HepG2 (cell line): ENCODE data around the gene TIMELESS. TPM values are rescaled to one million over a fixed set of nuclear protein-coding genes. Genes with fewer than 3 reads are reported as not detected.
"Not testable (repeated sequence)": the region's sequence is repeated elsewhere in the genome, so short reads cannot be mapped to it uniquely, and the experiment has no call there.

ENCODE experiments used
- ATAC-seq: fragments of 200-7000 bp; cut with Tn5 transposase; 3 replicates; pipeline ENCODE4 v1.9.1; 2020; ENCODE audit warnings: mild to moderate bottlenecking, moderate library complexity
- BruUV-seq: library from RNA; stranded (reverse); fragments of 400-500 nt; replicated peaks from 2 replicates; lab custom pipeline; 2021; lab: Mats Ljungman, UMichigan
- CTCF ChIA-PET: fragments of 300-600 bp; formaldehyde crosslinking; extraction: SDS; loops from one replicate; lab custom pipeline; 2021; ENCODE audit warnings: low total read pairs, inconsistent platforms, low intra/inter-chr PET ratio; lab: Yijun Ruan, JAX
- POLR2A ChIA-PET: fragments of 350-600 bp; sonication (Branson Sonifier 250); formaldehyde crosslinking; loops from one replicate; lab custom pipeline; 2020; ENCODE audit warnings: antibody characterized with exemption, inconsistent platforms; lab: Yijun Ruan, JAX
- DNase-seq: peaks from one replicate; pipeline ENCODE4 v3.0.0-alpha.2; 2015; ENCODE audit warnings: low spot score
- FAIRE-seq: peaks from 3 replicates; lab custom pipeline; 2011; peaks lifted over from hg19 to GRCh38; lab: Jason Lieb, UNC
- H2AFZ ChIP-seq: one replicate; pipeline ENCODE4 v1.6.1; 2011; ENCODE audit warnings: low read length, inconsistent platforms
- H3K27ac ChIP-seq: fragments of 300-600 bp; 3 replicates; pipeline ENCODE4 v1.8.0; 2011; ENCODE audit warnings: mixed run types, mild to moderate bottlenecking, mixed read lengths, low read length, inconsistent platforms; ENCODE audit not compliant: insufficient read depth; ENCODE audit errors: extremely low read length
- H3K27me3 ChIP-seq, 2 experiments: fragments of 200-600 bp in 1 of 2; 2 replicates in 1 of 2; 3 replicates in 1 of 2; pipeline versions ENCODE4 v1.6.0 to v1.8.0; 2011; ENCODE audit warnings: low read length in 2 of 2, mild to moderate bottlenecking in 2 of 2, moderate library complexity in 2 of 2, inconsistent platforms in 1 of 2; ENCODE audit not compliant: insufficient read depth in 2 of 2, control insufficient read depth in 1 of 2
- H3K36me3 ChIP-seq, 2 experiments: fragments of 200-600 bp in 1 of 2; replicated peaks in 1 of 2; 2 replicates in 1 of 2; 3 replicates in 1 of 2; pipeline versions ENCODE4 v1.5.1 to v1.8.0; 2011; ENCODE audit warnings: low read length in 2 of 2, inconsistent platforms in 1 of 2; ENCODE audit not compliant: insufficient read depth in 2 of 2, control insufficient read depth in 1 of 2
- H3K4me1 ChIP-seq: 2 replicates; pipeline ENCODE4 v1.5.1; 2012; ENCODE audit warnings: low read length, inconsistent platforms; ENCODE audit not compliant: insufficient read depth
- H3K4me2 ChIP-seq: 2 replicates; pipeline ENCODE4 v1.6.0; 2011; ENCODE audit warnings: low read depth, low read length, inconsistent platforms
- H3K4me3 ChIP-seq, 3 experiments: fragments of 200-600 bp in 1 of 3; sonication (generic), shearing (Covaris generic) in 1 of 3; replicated peaks in 1 of 3; 2 replicates each; pipeline ENCODE4 v1.5.1; 2011 to 2016; ENCODE audit warnings: low read length in 3 of 3, inconsistent platforms in 2 of 3, low read depth in 2 of 3, mild to moderate bottlenecking in 2 of 3, control low read depth in 1 of 3, mixed read lengths in 1 of 3; ENCODE audit not compliant: insufficient read depth in 1 of 3
- H3K79me2 ChIP-seq: one replicate; pipeline ENCODE4 v1.6.1; 2011; ENCODE audit warnings: low read length, inconsistent platforms; ENCODE audit not compliant: insufficient read depth
- H3K9ac ChIP-seq: 2 replicates; pipeline ENCODE4 v1.6.0; 2011; ENCODE audit warnings: mild to moderate bottlenecking, low read depth, low read length, inconsistent platforms; ENCODE audit not compliant: insufficient read depth
- H3K9me3 ChIP-seq: 2 replicates; pipeline ENCODE4 v1.5.1; 2012; ENCODE audit warnings: mild to moderate bottlenecking, low read length
- H4K20me1 ChIP-seq: 2 replicates; pipeline ENCODE4 v1.6.0; 2011; ENCODE audit warnings: inconsistent platforms, mild to moderate bottlenecking, low read length, moderate library complexity; ENCODE audit not compliant: insufficient read depth
- STAG1 ChIP-seq: sonication (generic); formaldehyde crosslinking; IDR thresholded peaks from 2 replicates; pipeline ENCODE4 v1.4.0; 2020; ENCODE audit warnings: missing genetic modification reagents
- ZNF331 ChIP-seq: sonication (generic); formaldehyde crosslinking; IDR thresholded peaks from 2 replicates; pipeline ENCODE4 v1.4.0; 2020; ENCODE audit warnings: missing genetic modification reagents
- WGBS: methylation state at CpG from one replicate; pipeline ENCODE4 v1.1.6; 2017; ENCODE audit warnings: low lambda C conversion rate; 5-methylcytosine and 5-hydroxymethylcytosine counted together
- in situ Hi-C: cut with HindIII; loops from 2 replicates; pipeline ENCODE4 v1.10.0; 2017; ENCODE audit warnings: low pct_unique_long_range_greater_than_20kb; ENCODE audit not compliant: extremely low pct_ligation_motif_present
- intact Hi-C: fragments of 100-400 bp; cut with micrococcal nuclease; formaldehyde crosslinking; loops from one replicate; pipeline ENCODE4 v1.10.0; 2022; ENCODE audit not compliant: unreplicated experiment
- polyA plus RNA-seq, 8 experiments: library from polyadenylated mRNA; depleted of rRNA in 3 of 8; stranded (reverse) in 7 of 8; unstranded in 1 of 8; fragments of >200 nt; fragmentation: Illumina TruSeq in 4 of 8; extraction: Trizol in 4 of 8; gene quantifications; 2 replicates each; pipeline versions ENCODE4 v1.2.1 to v1.2.3, GENCODE V29; 2011 to 2016; ENCODE audit warnings: low read depth in 4 of 8, missing spikeins in 1 of 8, mixed read lengths in 1 of 8; ENCODE audit not compliant: insufficient read depth in 1 of 8
- total RNA-seq, 5 experiments: library from RNA; depleted of rRNA; stranded (reverse); fragments of >200 nt; fragmentation: Illumina TruSeq; extraction: Trizol; gene quantifications; 2 replicates each; pipeline ENCODE4 v1.2.3, GENCODE V29; 2016; ENCODE audit warnings: low read depth in 1 of 5
- TF ChIP-seq, protein P1 (sequence below): sonication (generic); formaldehyde crosslinking; IDR thresholded peaks from 2 replicates; pipeline ENCODE4 v1.5.0; 2020; ENCODE audit warnings: mild to moderate bottlenecking, missing genetic modification reagents, moderate library complexity

The TIMELESS gene
- total and polyA plus RNA-seq, 2 of the 13 experiments (the other 11 are each of a cell fraction or from before 2014, with no cell fraction given): 4.0 to 20.3 TPM

DNA sequence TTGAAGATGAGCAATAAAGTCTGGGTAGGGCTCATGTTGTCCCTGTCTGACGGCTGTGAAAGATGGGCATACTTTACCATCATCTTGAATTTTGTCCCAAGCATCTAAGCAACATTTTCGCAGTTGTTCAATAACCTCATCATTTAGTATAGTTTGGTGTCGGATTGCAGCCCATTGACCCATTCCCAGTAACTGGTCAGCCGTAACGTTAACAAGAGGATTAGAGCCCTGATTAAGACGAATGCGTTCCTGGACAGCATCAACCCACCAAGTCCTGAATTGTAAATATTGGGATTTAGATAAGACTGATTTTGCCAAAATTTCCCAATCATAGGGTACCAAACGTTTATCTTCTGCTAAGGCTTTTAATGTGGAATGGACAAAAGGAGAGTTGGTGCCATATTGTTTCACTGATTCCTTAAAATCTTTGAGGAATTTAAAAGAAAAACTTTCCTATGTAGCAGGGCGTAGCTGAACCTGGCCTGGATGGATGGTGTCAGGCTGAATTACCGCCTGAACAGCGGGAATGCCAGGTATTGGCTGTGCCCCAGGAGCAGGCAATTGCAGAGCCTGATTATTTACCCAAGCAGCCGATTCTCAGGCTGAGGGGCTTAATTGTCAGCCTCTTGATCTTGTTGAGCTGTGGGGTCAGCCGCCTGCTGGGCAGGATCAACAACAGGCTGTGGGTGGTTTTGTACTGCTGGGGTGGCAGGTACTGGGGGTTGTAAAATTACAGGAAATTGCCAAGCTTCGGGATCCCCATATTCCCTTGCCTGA, 49.1 kb upstream of the TIMELESS start:
- BruUV-seq, POLR2A ChIA-PET, H3K9me3 ChIP-seq, H3K36me3 ChIP-seq, in situ Hi-C loops, intact Hi-C loops, H3K4me3 ChIP-seq, H3K27ac ChIP-seq, H2AFZ ChIP-seq, DNase-seq, H4K20me1 ChIP-seq, H3K9ac ChIP-seq, FAIRE-seq, CTCF ChIA-PET: not testable (repeated sequence)
- 39% methylated on average over 14 of the region's 14 CpGs for WGBS
- peak; percentile 35; the same call in 1 of the 2 replicates for TF ChIP-seq ZNF331 (CRISPR knock-in tag)
- TF ChIP-seq, all 625 proteins: peak for 1; not testable (repeated sequence) for 624
- H3K4me2 ChIP-seq, H3K4me1 ChIP-seq, H3K79me2 ChIP-seq, ATAC-seq, H3K27me3 ChIP-seq: not testable (repeated sequence)

DNA sequence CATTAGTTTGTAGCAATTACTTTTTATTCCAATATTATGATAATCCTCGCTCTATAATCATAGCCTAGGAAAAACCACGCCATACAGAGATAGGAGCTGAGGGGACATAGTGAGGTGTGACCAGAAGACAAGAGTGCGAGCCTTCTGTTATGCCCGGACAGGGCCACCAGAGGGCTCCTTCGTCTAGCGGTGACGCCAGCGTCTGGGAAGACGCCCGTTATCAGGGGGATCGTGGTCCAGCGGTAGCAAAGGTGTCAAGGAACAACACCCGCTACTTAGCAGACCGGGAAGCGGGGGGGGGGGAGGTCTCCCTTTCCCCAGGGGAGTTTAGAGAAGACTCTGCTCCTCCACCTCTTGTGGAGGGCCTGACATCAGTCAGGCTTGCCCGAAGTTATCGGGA, 47.5 kb upstream of the TIMELESS start:
- WGBS: under 1% methylated on average over 12 of the region's 17 CpGs
- H3K4me1 ChIP-seq, intact Hi-C loops, H2AFZ ChIP-seq, DNase-seq, H3K27me3 ChIP-seq, ATAC-seq, H3K27ac ChIP-seq, H3K9me3 ChIP-seq, in situ Hi-C loops, H3K36me3 ChIP-seq, CTCF ChIA-PET, BruUV-seq, H3K9ac ChIP-seq, FAIRE-seq, H4K20me1 ChIP-seq, H3K79me2 ChIP-seq: not testable (repeated sequence)
- Histone ChIP-seq H3K4me3 (peak overlapping the region in 2 of 3 experiments; percentile 35 to 40; a peak in 2 of 6 replicates), H3K4me2 (peak overlapping the region; percentile 65)
- POLR2A ChIA-PET: interaction anchor here (0.7 kb wide), 1 partner anchor 12 kb away, joined by 3 read pairs; no protein-coding TSS in a partner anchor
- TF ChIP-seq, protein P1, sequence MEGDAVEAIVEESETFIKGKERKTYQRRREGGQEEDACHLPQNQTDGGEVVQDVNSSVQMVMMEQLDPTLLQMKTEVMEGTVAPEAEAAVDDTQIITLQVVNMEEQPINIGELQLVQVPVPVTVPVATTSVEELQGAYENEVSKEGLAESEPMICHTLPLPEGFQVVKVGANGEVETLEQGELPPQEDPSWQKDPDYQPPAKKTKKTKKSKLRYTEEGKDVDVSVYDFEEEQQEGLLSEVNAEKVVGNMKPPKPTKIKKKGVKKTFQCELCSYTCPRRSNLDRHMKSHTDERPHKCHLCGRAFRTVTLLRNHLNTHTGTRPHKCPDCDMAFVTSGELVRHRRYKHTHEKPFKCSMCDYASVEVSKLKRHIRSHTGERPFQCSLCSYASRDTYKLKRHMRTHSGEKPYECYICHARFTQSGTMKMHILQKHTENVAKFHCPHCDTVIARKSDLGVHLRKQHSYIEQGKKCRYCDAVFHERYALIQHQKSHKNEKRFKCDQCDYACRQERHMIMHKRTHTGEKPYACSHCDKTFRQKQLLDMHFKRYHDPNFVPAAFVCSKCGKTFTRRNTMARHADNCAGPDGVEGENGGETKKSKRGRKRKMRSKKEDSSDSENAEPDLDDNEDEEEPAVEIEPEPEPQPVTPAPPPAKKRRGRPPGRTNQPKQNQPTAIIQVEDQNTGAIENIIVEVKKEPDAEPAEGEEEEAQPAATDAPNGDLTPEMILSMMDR (CRISPR knock-in tag): peak; percentile 40
- TF ChIP-seq STAG1 (CRISPR knock-in tag): peak; percentile 35

DNA sequence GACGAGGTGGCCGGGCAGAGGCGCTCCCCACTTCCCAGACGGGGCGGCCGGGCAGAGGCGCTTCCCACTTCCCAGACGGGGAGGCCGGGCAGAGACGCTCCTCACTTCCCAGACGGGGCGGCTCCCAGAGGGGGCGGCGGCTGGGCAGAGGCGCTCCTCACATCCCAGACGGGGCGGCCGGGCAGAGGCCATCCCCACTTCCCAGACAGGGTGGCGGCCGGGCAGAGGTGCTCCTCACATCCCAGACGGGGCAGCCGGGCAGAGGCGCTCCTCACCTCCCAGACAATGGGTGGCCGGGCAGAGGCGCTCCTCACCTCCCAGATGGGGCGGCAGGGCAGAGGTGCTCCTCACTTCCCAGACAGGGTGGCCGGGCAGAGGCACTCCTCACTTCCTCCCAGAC, 45.3 kb upstream of the TIMELESS start:
- H3K4me3 ChIP-seq, POLR2A ChIA-PET, H4K20me1 ChIP-seq, BruUV-seq, intact Hi-C loops, DNase-seq, H3K27me3 ChIP-seq, FAIRE-seq, CTCF ChIA-PET, ATAC-seq, H3K9ac ChIP-seq, in situ Hi-C loops, H2AFZ ChIP-seq, H3K9me3 ChIP-seq, H3K36me3 ChIP-seq, H3K4me2 ChIP-seq, H3K27ac ChIP-seq, H3K79me2 ChIP-seq: not testable (repeated sequence)
- WGBS: no CpG with 5 or more reads among the region's 27 CpGs
- peaks cover 12% of the 10 kb centered on the region for H3K4me1 ChIP-seq
